CD4-positive, alpha-beta T cell treated with Interleukin-17A for 1 hour (primary cell): ENCODE data around the gene VAMP1.
A peak's percentile ranks its signal among the peaks of the same experiment; 100 is the strongest.
"Not testable (repeated sequence)": the region's sequence is repeated elsewhere in the genome, so short reads cannot be mapped to it uniquely, and the experiment has no call there.

Experiments used
- DNase-seq: peaks from one replicate; pipeline ENCODE4 v3.0.0-alpha.2; 2020

VAMP1 gene

DNA sequence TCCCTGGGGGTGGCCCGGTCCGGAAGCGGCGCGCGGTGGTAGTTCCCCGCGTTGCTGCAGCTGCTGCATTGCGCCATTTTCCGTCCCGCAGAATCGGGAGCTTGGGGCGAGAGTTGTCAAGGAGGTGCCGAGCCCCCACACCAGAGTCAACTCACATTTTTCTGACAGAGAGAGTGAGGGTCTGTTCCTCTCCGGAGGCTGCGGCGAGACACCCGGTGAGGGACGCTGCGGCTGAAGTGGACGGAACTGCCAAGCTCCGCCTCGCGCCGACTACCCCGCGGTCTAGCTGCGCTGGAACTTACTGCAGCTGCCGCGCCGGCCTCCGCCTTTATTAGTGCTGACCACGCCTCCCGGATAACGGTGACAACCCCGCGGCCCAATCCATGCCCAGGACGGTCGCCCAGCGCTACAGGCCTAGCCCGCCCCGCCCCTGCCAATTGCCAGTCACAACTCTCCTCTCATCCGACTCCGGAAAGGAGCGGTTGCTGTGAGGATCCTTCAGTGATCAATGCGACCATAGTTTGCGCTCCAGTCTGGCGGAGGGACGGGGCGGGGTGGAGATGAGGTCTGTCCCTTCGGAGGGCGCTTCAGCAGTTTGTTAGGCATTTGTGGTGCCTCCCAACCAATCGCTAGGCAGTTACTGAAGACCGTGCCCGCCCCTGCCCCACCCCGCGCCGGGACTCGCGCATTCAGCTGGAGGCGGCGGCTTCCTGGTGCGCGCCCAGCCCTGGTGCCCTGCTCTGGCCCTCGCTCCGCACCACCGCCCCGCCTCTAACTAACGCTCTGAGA, at the start of gene VAMP1:
TSS of gene VAMP1 (minus strand) at position 303 of the 789 bp plus-strand sequence. CDS start at position 157, 146 bp downstream.
- peak; percentile 97 for DNase-seq

GRCh38 chr12:6520186-6520585, 49.7 kb upstream of the VAMP1 start:
- DNase-seq, result no peak

DNA sequence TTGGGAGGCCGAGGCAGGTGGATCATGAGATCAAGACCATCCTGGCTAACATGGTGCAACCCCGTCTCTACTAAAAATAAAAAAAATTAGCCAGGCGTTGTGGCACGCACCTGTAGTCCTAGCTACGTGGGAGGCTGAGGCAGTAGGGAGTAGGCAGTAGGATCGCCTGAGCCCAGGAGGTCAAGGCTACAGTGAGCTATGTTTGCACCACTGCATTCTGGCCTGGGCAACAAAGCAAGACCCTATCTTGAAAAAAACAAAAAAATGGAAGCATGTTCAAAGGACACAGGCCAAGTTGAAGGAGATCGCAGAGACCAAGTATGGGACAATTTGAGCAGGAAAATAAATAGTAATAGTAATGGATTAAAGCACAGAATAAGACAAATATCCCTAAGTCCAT, 37.6 kb upstream of the VAMP1 start:
- DNase-seq, result no peak

DNA sequence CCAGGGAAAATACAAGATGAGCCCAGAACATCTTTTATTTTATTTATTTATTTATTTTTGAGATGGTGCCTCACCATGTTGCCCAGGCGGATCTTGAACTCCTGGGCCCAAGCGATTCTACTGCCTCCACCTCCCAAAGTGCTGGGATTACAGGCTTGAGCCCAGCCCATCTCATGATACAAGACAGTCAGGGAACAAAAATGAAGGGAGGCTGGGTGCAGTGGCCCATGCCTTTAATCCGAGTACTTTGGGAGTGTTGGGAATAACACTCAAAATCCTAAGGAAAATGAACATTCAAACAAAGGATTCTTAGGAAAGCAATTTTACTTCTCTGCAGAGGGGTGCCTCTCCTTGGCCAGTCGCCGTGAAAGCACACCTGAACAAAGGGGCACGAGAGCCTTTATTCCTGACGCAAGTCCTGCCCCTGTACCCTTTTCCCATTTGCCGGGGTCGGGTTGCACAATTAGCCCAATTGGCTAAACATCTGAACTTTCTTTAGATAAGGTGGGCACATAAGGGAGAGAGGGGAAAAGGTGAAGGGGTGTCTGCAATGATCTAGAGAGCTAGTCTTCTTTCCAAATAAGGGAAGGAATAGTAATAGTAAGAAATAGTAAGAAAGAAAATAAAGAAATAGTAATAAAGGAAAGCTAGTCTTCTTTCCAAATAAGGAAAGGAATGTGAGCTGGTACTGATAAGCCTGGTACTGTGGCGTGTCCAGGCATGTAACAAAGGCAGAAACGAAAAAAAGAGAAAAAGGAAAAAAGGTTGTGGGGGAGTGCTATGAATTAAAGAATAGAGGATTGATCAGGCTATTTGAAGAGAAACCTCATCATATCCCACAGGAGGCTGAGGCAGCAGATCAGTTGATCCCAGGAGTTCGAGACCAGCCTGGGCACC, 36.9 kb upstream of the VAMP1 start:
- no peak for DNase-seq

DNA sequence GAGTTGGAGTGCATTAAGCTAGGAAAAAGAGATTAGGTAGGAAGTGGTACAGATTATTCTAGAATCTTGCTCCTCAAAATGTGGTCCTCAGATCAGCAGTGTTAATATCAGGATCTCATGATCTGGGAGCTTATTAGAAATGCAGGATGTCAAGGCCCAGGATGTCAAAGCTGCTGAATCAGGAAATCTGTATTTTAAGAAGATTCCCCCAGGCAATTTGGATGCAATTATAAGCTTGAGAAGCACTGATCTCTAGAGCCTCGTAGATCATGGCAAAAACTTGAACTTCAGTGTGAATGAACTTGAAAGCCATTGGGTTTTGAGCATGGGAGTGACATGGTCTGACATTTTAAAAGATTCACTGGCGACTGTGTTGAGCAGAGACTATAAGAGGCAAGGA, 30.0 kb upstream of the VAMP1 start:
- no peak for DNase-seq

GRCh38 chr12:6497291-6497690, 26.8 kb upstream of the VAMP1 start:
- DNase-seq, result not testable (repeated sequence)

DNA sequence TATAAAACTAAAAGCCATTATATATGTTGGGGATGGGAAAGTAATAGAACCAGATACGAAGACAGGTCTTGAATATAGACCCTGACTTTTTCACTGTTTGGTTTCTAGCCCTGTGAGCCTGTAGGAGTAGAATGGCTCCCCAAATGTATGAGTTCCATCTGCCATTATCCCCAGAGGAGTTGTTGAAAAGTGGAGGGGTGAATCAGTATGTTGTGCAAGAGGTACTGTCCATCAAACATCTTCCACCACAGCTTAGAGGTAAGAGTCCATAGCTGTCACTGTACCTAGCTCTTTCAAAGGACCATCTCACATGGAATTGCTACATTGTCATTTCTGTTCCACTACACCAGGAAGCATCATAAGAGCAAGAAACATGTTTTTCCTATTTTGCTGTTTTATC, 24.5 kb upstream of the VAMP1 start:
- no peak for DNase-seq

- no peak for DNase-seq
These were observed 23.8 kb upstream of the VAMP1 start for GRCh38 chr12:6494258-6494743.

- peak; percentile 97 for DNase-seq
These were observed 23.2 kb upstream of the VAMP1 start, which contains the start of gene NCAPD2 for GRCh38 chr12:6493497-6494257. Gene NCAPD2 (plus strand): TSS chr12:6494102. CDS start chr12:6495099, 997 bp downstream.

GRCh38 chr12:6492838-6493496, 22.5 kb upstream of the VAMP1 start, which contains the start of gene MRPL51:
Gene MRPL51 (minus strand): TSS chr12:6493262. CDS start chr12:6493136, 126 bp downstream.
- peak; percentile 96 for DNase-seq

DNA sequence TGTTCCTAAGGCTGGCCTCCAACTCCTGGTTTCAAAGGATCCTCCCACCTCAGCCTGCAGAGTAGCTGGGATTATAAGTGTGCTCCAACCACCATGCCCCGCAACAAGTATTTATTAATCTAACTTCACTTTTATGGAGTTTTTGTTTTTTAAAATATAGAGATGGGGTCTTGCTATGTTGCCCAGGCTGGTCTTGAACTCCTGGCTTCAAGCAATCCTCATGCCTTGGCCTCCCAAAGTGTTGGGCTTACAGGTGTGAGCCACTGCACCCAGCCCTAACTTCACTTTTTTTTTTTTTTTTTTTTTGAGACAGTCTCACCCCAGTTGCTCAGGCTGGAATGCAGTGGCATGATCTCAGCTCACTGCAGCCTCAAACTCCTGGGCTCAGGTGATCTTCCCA, 20.2 kb upstream of the VAMP1 start:
- not testable (repeated sequence) for DNase-seq

GRCh38 chr12:6489449-6489848, 19.0 kb upstream of the VAMP1 start:
- DNase-seq, result no peak

DNA sequence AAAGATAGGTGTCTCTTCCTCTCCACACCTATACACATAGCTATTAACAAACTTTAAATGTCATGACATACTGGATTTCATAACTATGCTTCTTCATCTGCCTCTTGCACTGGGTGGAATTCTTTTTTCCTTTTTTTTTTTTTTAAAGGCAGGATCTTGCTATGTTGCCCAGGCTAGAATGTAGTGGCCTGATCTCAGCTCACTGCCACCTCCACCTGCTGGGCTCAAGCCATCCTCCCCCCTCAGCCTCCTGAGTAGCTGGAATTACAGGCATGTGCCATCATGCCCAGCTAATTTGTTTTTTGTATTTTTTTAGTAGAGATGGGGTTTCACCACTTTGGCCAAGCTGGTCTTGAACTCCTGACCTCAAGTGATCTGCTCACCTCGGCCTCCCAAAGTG, 17.8 kb upstream of the VAMP1 start:
- no peak for DNase-seq

- DNase-seq, result no peak
These were observed 7.9 kb upstream of the VAMP1 start for GRCh38 chr12:6478416-6478815.

- not testable (repeated sequence) for DNase-seq
These were observed 7.3 kb upstream of the VAMP1 start for GRCh38 chr12:6477601-6478377.

DNA sequence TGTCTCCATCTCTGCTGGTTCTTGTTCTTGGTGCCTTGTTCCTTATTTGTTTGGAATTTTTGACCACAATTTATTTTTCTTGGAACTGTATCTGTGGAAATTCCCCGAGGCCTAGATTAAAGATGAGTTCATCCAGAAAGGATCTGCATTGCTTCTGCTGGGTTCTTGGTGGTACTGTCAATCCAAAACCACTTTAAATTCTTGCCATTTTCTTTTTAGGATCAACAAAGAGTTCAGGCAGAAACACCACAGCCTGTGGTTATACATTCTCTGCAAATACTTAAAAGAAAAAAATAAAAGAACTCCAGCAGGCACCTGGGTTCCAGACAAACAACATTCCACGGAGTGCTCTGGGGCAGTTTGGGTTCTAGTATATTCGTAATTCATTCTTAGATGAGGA, 6.0 kb upstream of the VAMP1 start:
- no peak for DNase-seq

DNA sequence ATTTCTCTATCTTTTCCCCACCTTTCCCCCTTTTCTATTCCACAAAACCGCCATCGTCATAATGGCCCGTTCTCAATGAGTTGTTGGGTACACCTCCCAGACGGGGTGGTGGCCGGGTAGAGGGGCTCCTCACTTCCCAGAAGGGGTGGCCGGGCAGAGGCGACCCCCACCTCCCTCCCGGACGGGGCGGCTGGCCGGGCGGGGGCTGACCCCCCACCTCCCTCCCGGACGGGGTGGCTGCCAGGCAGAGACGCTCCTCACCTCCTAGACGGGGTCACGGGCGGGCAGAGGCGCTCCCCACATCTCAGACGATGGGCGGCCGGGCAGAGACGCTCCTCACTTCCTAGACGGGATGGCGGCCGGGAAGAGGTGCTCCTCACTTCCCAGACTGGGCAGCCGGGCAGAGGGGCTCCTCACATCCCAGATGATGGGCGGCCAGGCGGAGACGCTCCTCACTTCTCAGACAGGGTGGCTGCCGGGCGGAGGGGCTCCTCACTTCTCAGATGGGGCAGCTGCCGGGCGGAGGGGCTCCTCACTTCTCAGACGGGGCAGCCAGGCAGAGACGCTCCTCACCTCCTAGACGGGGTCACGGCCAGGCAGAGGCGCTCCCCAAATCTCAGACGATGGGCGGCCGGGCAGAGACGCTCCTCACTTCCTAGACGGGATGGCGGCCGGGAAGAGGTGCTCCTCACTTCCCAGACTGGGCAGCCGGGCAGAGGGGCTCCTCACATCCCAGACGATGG, 4.9 kb upstream of the VAMP1 start:
- not testable (repeated sequence) for DNase-seq

- no peak for DNase-seq
These were observed 2.0 kb upstream of the VAMP1 start for GRCh38 chr12:6472491-6472890.

DNA sequence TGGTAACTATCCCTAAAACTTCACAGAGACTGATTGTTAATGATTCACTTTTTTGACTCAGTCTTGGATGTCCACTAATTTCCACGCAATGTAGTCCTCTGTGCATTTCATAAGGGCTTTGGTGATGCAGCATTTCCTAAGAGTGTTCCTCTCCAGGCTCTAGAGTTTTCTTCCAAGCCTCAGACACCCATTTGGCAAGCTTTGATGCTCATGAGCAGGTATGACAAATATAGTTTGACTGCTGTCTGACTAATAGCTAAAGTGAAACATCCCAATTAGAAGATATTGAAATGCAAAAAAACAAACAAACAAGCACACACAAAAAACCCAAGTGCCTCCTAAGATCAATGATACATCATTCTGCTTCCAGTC, 1.5 kb upstream of the VAMP1 start:
- no peak for DNase-seq

GRCh38 chr12:6469609-6470374, 685 bp downstream of the VAMP1 start:
- no peak for DNase-seq
